Stomach (tissue), 9 donors: ENCODE measurements around the gene OTOS. TPM values are rescaled to one million over a fixed set of nuclear protein-coding genes. Genes with fewer than 3 reads are reported as not detected.

ENCODE experiments used
- DNase-seq, 2 donors: peaks; one replicate each; pipeline versions ENCODE4 v3.0.0 to v3.0.0-alpha.2; 2013 to 2019
- H3K27ac ChIP-seq, 5 donors: fragments of 200-600 bp in 4 of 5; sonication (generic) in 4 of 5; one replicate each; pipeline ENCODE4 v1.5.1; 2013 to 2019; ENCODE audit warnings: mild to moderate bottlenecking in 1 of 5, moderate library complexity in 1 of 5
- H3K27me3 ChIP-seq, 3 donors: fragments of 200-600 bp; sonication (generic); one replicate each; pipeline ENCODE4 v1.5.1; 2017 to 2019; ENCODE audit warnings: mixed run types in 1 of 3
- H3K36me3 ChIP-seq, 4 donors: fragments of 200-600 bp; sonication (generic); 1 replicate in 3 of 4; 2 replicates in 1 of 4; pipeline ENCODE4 v1.5.1; 2016 to 2019
- H3K4me1 ChIP-seq, 4 donors: fragments of 200-600 bp; sonication (generic); one replicate each; pipeline ENCODE4 v1.5.1; 2016 to 2019
- H3K4me3 ChIP-seq, 4 donors: fragments of 200-600 bp; sonication (generic) in 3 of 4; one replicate each; pipeline ENCODE4 v1.5.1; 2016 to 2019; ENCODE audit warnings: mild to moderate bottlenecking in 1 of 4
- H3K9me3 ChIP-seq, 4 donors: fragments of 200-600 bp; sonication (generic); one replicate each; pipeline ENCODE4 v1.5.1; 2016 to 2019
- EP300 ChIP-seq: sonication (generic); formaldehyde crosslinking; IDR thresholded peaks from one replicate; pipeline ENCODE4 v1.6.1; 2017; ENCODE audit warnings: antibody characterized with exemption
- POLR2A ChIP-seq, 4 donors: fragments of 450-650 bp; IDR thresholded peaks; one replicate each; pipeline ENCODE4 v1.6.1; 2016; ENCODE audit warnings: antibody characterized with exemption in 4 of 4, control low read depth in 2 of 4, mild to moderate bottlenecking in 1 of 4, moderate library complexity in 1 of 4
- POLR2AphosphoS5 ChIP-seq, 3 donors: sonication (generic); formaldehyde crosslinking; IDR thresholded peaks; one replicate each; pipeline ENCODE4 v1.6.1; 2016; ENCODE audit warnings: antibody characterized with exemption in 3 of 3
- WGBS, 5 donors: extraction: QIAGEN DNeasy Blood & Tissue Kit in 3 of 5; methylation state at CpG; one replicate each; pipeline versions ENCODE4 v1.1.5 to v1.1.7; 2013 to 2018; 5-methylcytosine and 5-hydroxymethylcytosine counted together
- intact Hi-C: fragments of 100-400 bp; cut with DNase I; formaldehyde crosslinking; loops from one replicate; pipeline ENCODE4 v1.15.1; 2023; ENCODE audit warnings: low total_unique reads
- polyA plus RNA-seq, 3 donors: library from polyadenylated mRNA; stranded (reverse); fragments of 200-250 nt; gene quantifications; one replicate each; pipeline ENCODE4 v1.2.3, GENCODE V29; 2013
- total RNA-seq, 5 donors: library from RNA; depleted of rRNA; stranded (reverse); fragments of >200 nt; gene quantifications; one replicate each; pipeline versions ENCODE4 v1.1.0 to v1.2.3, GENCODE V29; 2014 to 2016
- TF ChIP-seq, protein P1 (sequence below), 7 experiments: fragments of 450-650 bp in 4 of 7; fragments of 200-600 bp in 3 of 7; sonication (generic) in 3 of 7; IDR thresholded peaks; one replicate each; pipeline ENCODE4 v1.5.1; 2016 to 2019; ENCODE audit warnings: antibody characterized with exemption in 7 of 7, control low read depth in 2 of 7, mild to moderate bottlenecking in 1 of 7
- donor health status: healthy with polysubstance abuse.
- donor health status: Bipolar disorder and iron deficiency.
- donor health status: healthy.

The OTOS gene
- total and polyA plus RNA-seq, 8 donors, result not detected

DNA sequence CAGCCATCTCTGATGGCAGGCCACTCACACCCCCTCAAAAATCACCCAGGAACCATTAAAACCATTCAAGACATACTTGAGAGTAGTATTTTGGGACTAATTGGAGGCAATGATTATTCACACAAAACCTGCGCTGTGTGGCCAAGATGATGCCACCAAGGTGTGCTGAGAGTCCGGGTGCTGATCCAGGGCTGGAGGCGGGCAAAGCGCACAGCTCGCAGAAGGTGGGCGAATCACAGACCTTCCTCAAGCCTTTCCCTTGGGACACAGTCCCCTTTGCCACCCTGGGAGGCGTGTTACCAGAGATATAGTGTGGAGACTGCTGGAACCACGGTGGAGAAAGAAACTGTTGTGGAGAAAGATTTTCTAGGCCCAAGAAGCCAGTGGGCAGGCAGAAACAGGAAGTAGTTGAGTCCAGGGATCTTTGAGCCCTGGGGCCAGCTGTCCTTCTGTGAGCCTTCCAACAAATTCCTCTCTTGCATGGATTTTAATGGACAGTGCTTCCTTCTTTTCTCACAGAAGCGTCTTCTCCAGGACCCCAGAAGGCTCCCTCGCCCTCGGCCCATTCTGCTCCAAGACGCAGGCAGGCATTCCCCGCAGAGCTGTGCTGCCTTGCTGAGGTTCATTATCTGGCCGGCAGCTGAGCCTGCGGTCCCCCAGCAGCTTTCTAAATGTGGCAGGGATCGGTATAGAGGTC is 12.4 kb downstream of the OTOS start:
- Histone ChIP-seq H3K9me3 (no peaks in the 10 kb centered on the region), H3K27me3 (no peaks in the 10 kb centered on the region), H3K4me3 (no peak overlapping the region), H3K4me1 (no peaks in the 10 kb centered on the region), H3K27ac (no peak overlapping the region), H3K36me3 (peaks cover 49 to 75% (median 74%) of the 10 kb centered on the region in 4 donors)
- TF ChIP-seq, protein P1, sequence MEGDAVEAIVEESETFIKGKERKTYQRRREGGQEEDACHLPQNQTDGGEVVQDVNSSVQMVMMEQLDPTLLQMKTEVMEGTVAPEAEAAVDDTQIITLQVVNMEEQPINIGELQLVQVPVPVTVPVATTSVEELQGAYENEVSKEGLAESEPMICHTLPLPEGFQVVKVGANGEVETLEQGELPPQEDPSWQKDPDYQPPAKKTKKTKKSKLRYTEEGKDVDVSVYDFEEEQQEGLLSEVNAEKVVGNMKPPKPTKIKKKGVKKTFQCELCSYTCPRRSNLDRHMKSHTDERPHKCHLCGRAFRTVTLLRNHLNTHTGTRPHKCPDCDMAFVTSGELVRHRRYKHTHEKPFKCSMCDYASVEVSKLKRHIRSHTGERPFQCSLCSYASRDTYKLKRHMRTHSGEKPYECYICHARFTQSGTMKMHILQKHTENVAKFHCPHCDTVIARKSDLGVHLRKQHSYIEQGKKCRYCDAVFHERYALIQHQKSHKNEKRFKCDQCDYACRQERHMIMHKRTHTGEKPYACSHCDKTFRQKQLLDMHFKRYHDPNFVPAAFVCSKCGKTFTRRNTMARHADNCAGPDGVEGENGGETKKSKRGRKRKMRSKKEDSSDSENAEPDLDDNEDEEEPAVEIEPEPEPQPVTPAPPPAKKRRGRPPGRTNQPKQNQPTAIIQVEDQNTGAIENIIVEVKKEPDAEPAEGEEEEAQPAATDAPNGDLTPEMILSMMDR (IDR thresholded peaks at IDR 0.05), result no peak
- TF ChIP-seq POLR2AphosphoS5 (IDR thresholded peaks at IDR 0.05) (no peak), EP300 (no peak), POLR2A (IDR thresholded peaks at IDR 0.05) (no peak)
- intact Hi-C loops, result no loop called here
- DNase-seq, result no peak
- 86 to 94% (median 93%) methylated on average over 16 of the region's 16 CpGs for WGBS, 5 donors

DNA sequence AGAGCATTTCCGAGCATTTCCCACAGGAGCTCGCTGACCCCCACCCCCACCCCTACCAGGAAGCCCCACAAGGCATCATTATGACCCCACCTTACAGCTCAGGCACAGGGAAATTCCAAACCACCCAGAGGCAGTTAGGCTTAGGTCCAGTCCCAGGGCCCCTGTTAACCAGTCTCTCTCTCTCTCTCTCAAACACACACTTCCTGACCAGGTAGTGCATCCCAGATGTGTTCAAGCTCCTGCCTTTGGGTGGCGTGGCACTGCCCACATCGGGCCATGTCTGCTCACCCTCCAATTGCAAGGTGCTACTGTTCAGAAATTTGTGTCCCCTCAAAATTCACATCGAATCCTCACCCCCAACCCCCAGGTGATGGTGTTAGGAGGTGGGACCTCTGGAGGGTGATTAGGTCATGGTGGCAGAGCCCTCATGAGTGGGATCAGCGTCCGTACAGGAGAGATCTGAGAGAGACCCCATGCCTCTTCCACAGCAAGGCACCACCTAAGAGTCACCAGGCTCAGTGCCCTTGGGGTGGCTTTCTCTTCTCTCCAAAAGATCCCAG is 13.2 kb downstream of the OTOS start:
- no peak for DNase-seq
- H3K27me3 ChIP-seq, result no peaks in the 10 kb centered on the region
- intact Hi-C loops, result no loop called here
- no peak overlapping the region for H3K4me3 ChIP-seq
- TF ChIP-seq POLR2A (IDR thresholded peaks at IDR 0.05) (no peak), EP300 (no peak), POLR2AphosphoS5 (IDR thresholded peaks at IDR 0.05) (no peak)
- TF ChIP-seq, protein P1 (IDR thresholded peaks at IDR 0.05), result no peak
- H3K9me3 ChIP-seq, result no peaks in the 10 kb centered on the region
- peaks cover 43 to 68% (median 66%) of the 10 kb centered on the region in 4 donors for H3K36me3 ChIP-seq
- H3K27ac ChIP-seq, result no peak overlapping the region
- 83 to 98% (median 92%) methylated on average over 7 of the region's 7 CpGs for WGBS, 5 donors
- no peaks in the 10 kb centered on the region for H3K4me1 ChIP-seq

DNA sequence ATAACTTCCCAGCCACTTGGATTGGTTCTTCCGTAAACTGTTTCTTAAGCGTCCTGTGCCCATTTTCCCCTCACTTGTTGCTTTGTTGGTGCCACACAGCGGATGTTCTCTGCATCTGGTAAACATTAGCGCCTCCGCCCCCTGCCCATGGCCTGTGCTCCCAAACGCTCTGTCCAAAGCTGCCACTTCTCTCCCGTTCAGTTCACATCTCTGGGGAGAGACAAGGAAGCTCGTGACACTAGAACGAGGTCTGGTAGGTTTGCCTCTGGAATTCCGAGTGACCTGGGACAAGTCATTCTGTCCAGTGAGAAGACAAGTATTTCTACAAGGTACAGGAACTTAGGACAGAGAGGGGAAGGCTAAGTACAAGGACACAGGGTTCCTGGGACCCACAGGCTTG is 13.7 kb downstream of the OTOS start:
- peaks cover 41 to 62% (median 61%) of the 10 kb centered on the region in 4 donors for H3K36me3 ChIP-seq
- DNase-seq, result no peak
- intact Hi-C loops, result no loop called here

DNA sequence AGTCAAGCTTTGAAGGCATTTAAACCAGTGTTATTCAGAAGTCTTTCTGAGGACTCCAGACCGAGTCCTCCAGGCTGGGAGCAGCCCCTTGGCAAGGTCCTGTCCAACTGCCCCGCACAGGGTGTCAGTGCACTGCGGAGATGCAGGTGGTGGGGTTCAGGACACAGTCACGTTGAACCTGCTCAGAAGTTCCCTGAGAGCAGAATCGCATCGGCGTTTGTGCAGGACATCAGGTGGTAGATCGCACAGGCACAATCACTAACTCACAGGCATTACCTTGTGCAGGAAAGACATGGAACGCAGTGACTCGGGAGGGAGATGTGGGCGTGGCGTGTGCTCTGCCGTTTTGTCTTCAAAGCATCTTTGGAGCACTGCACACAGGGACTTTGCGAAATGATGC is 14.7 kb downstream of the OTOS start:
- Histone ChIP-seq H3K4me1 (no peaks in the 10 kb centered on the region), H3K36me3 (peaks cover 32 to 52% (median 51%) of the 10 kb centered on the region in 4 donors), H3K4me3 (no peak overlapping the region), H3K27ac (no peak overlapping the region), H3K27me3 (no peaks in the 10 kb centered on the region), H3K9me3 (no peaks in the 10 kb centered on the region)
- intact Hi-C loops, result no loop called here
- TF ChIP-seq, protein P1 (IDR thresholded peaks at IDR 0.05), result no peak
- TF ChIP-seq POLR2AphosphoS5 (IDR thresholded peaks at IDR 0.05) (no peak), EP300 (no peak), POLR2A (IDR thresholded peaks at IDR 0.05) (no peak)
- WGBS, 5 donors, result 94 to 96% (median 95%) methylated on average over 14 of the region's 14 CpGs
- DNase-seq, result peak in 1 of 2 donors; percentile 8

More for the DNA sequence above, 13.7 kb downstream of the OTOS start:
- Histone ChIP-seq H3K27me3 (no peaks in the 10 kb centered on the region), H3K4me3 (no peak overlapping the region), H3K27ac (no peak overlapping the region), H3K9me3 (no peaks in the 10 kb centered on the region), H3K4me1 (no peaks in the 10 kb centered on the region)
- TF ChIP-seq, protein P1 (IDR thresholded peaks at IDR 0.05), result no peak
- TF ChIP-seq POLR2AphosphoS5 (IDR thresholded peaks at IDR 0.05) (no peak), EP300 (no peak), POLR2A (IDR thresholded peaks at IDR 0.05) (no peak)
- WGBS, 5 donors, result 92 to 97% (median 95%) methylated on average over 10 of the region's 10 CpGs
